Renal pelvis (tissue), 4 donors: Measurements from ENCODE around the gene PRICKLE1. TPM values are rescaled to one million over a fixed set of nuclear protein-coding genes. Genes with fewer than 3 reads are reported as not detected.
A peak's percentile ranks its signal among the peaks of the same experiment; 100 is the strongest.

Experiments used
- DNase-seq: peaks from one replicate; pipeline ENCODE4 v3.0.0-alpha.2; 2013
- polyA plus RNA-seq, 3 donors: library from polyadenylated mRNA; unstranded; fragments of 120-200 nt; gene quantifications; one replicate each; pipeline ENCODE4 v1.2.1, GENCODE V29; 2013; ENCODE audit not compliant: insufficient read length in 3 of 3

PRICKLE1 gene
- polyA plus RNA-seq, 3 donors, result 45.8 to 47.4 (median 45.9) TPM

- DNase-seq, result no peak
These were observed 13.9 kb upstream of the PRICKLE1 start for GRCh38 chr12:42603246-42603990.

- no peak for DNase-seq
These were observed 4.3 kb upstream of the PRICKLE1 start for GRCh38 chr12:42593874-42594273.

GRCh38 chr12:42590330-42590934 lies 886 bp upstream of the PRICKLE1 start:
- peak; percentile 44 for DNase-seq

GRCh38 chr12:42588524-42589464 lies 752 bp downstream of the PRICKLE1 start:
- DNase-seq, result peak; percentile 42

- no peak for DNase-seq
These were observed 1.7 kb downstream of the PRICKLE1 start for GRCh38 chr12:42587601-42588523.

GRCh38 chr12:42586268-42586667 lies 3.3 kb downstream of the PRICKLE1 start:
- DNase-seq, result no peak

GRCh38 chr12:42585841-42586216 lies 3.7 kb downstream of the PRICKLE1 start:
- DNase-seq, result no peak

GRCh38 chr12:42585154-42585840 lies 4.2 kb downstream of the PRICKLE1 start:
- DNase-seq, result no peak

- DNase-seq, result no peak
These were observed 4.9 kb downstream of the PRICKLE1 start for GRCh38 chr12:42584651-42585111.

GRCh38 chr12:42583016-42583415 lies 6.5 kb downstream of the PRICKLE1 start:
- DNase-seq, result no peak

- DNase-seq, result no peak
These were observed 7.0 kb downstream of the PRICKLE1 start for GRCh38 chr12:42582498-42582897.

GRCh38 chr12:42582050-42582449 lies 7.5 kb downstream of the PRICKLE1 start:
- DNase-seq, result peak; percentile 51

GRCh38 chr12:42576374-42576773 lies 13.2 kb downstream of the PRICKLE1 start:
- DNase-seq, result no peak

GRCh38 chr12:42575717-42576116 lies 13.8 kb downstream of the PRICKLE1 start:
- no peak for DNase-seq

- DNase-seq, result no peak
These were observed 14.7 kb downstream of the PRICKLE1 start for GRCh38 chr12:42574851-42575266.

GRCh38 chr12:42571327-42572009 lies 18.1 kb downstream of the PRICKLE1 start:
- no peak for DNase-seq

- DNase-seq, result no peak
These were observed 19.5 kb downstream of the PRICKLE1 start for GRCh38 chr12:42570076-42570475.

GRCh38 chr12:42568952-42569915 lies 20.3 kb downstream of the PRICKLE1 start:
- DNase-seq, result peak; percentile 47

GRCh38 chr12:42565633-42566032 lies 23.9 kb downstream of the PRICKLE1 start:
- no peak for DNase-seq
